GM21423 (cell line): ENCODE results near the gene SPDL1.
"Not testable (repeated sequence)": the region's sequence is repeated elsewhere in the genome, so short reads cannot be mapped to it uniquely, and the experiment has no call there.

ENCODE experiments used
- ATAC-seq: cut with Tn5 transposase; IDR thresholded peaks from one replicate; pipeline ENCODE4 v1.9.1; 2021; ENCODE audit warnings: mild to moderate bottlenecking, moderate library complexity; ENCODE audit not compliant: unreplicated experiment

Gene SPDL1

DNA sequence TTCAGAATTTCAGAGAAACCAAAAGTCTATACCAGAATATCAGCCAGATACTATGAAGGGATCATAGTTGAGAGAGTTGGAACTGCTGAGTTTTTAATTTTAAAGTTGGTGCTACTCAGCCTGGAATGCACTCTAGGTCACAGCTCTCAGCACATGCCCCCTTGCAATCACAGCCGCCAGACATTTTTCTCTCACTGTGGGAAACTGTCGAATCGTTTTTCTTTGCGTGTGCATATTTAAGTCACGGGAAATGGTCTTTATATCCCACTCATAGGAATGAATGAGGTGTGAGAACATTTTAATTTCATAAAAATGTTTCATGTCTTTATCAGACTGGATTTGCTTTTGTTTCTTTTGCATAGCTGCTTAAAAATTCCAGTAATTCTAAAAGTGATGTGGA is 12.2 kb upstream of the SPDL1 start:
- ATAC-seq = no peak

DNA sequence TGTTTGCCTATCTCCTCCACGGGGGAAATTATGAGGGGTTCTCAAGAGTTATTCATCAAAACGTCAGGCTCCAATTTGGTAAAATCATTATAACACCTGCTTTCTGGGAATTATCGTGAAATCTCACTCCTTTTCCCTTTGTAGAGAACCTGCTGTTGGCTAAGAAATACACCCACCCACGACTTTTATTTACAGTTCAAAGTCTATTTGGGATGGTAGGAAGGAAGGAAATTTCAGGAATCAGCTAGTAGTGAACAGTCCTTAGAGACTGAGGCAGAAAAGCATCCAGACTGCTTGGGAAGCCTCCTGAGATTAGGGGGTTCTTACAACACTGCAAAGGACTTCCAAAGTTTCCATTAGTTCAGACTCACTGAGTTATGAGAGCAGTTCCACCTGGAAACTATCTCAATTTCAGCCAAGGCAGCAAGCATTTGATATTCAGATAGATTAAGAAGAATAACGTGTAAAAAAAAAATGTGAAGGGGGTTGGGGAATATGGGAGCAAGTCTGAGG is 9.4 kb upstream of the SPDL1 start:
- ATAC-seq = no peak

DNA sequence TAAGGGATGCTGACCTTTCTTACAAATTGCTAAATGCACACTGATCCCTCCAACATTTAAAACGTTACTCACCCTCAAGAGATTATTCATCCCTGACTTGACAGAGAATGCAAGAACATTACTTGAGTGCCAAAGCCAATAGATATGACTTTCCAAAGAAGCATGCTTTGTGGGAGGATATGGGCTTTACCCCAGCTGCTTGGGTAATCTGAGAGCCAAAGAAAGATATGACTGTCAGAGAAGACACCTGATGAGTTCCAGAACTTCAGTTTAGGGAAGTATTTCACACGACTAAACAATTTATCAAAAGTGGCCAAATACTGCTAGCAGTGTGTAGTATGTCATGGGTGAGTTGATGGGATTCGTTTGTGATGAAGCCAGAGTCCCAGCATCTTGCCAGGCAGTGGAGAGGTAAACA is 7.4 kb upstream of the SPDL1 start:
- no peak for ATAC-seq

DNA sequence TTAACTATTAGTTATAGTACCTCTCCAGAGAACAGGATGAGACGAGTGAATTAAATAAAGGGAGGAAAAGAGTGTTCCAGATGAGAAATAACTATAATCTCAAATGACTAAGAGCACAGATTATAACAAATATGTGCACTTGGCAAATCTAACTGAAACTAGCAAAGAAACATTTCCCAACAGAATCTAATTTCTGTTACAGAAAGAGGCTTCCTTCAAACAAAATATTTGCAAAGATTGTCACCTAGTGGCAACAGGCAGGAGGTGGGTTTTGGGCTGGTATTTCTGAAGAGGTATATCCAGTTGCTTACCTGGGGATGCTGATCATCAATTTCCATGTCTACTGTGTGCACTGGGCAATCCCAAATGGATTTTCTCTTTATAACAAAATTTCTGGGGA is 5.6 kb upstream of the SPDL1 start:
- no peak for ATAC-seq

DNA sequence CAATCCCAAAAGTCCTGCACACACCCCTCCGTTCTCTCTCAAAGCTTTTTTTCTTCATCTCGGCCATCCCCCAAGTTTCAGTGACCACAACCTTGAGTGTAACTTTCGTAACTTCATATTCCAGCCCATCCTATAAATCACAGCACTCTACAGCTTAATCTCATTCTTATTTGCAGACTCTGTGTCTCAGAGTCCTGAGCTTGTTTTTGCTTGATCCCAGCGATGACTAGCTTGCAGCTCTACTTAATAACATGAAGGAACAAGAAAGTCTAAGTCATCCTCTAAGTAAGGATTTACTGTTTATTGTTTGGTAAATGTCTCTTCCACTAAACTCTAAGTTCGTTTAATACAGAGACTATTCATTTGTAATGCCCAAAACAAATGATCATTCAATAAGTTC is 2.6 kb upstream of the SPDL1 start:
- ATAC-seq = no peak

DNA sequence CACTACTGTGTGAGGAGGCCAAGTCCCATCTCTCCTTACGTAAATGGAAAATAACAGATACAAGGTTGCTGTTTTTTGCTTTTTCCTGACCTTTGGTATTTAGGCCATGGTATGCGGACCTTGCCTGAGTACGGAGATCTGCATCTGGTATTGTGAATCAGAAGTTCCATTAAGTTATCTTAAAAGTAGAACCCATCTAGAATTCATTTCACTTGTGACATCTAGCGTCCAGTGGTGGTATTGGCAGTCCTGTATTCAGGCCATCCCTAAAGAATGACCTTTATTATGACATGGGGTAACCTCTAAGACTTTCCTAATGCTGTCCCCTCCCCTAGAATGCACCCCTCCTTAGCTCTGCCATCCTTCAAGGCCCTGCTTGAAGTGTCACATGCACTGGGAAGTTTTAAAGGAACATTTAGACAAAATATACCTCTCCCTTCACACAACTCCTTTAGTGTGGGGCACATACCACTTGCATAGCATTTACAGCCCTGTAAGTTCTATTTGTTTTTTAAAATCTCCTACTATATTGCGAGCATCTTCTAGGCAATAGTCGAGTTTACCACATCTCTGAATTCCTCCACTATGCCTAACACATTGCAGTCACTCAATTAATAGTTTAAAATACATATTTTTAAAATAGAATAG is 1.9 kb upstream of the SPDL1 start:
- peak; percentile 38 for ATAC-seq

DNA sequence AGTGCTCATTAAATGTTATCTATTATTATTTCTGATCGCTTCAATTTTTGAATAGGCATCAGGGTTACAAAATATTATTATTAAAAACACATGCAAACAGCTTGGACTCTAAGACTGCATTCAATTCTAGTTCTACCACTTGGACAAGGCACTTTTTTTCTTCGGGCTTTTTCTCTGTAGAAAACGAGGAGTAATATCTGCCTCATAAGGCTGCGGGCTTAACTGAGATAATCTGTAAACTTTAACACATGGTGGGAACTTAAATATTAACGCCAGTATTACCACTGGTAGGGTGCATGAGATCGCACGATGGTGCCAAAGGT is 511 bp upstream of the SPDL1 start:
- ATAC-seq = peak; percentile 38

DNA sequence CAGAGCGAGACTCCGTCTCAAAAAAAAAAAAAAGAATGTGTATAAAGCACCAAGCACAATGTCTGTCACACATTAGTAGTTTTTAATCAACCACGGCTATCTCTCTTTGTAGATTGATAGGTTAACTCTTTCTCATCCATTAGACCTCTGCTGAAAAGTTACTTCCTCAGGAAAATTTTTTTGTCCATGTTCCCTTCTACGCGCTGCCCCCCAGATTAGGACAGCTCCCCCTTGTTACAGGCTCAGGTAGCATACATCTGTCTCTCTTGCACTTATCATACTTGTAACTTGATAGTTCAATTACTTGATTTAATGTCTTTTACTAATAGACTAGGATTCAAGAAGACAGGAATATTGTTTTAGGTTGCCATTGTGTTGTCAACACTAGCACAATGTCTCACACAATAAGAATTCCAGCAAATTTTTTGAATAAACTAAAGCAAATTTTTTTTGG is 1.5 kb downstream of the SPDL1 start:
- ATAC-seq = no peak

DNA sequence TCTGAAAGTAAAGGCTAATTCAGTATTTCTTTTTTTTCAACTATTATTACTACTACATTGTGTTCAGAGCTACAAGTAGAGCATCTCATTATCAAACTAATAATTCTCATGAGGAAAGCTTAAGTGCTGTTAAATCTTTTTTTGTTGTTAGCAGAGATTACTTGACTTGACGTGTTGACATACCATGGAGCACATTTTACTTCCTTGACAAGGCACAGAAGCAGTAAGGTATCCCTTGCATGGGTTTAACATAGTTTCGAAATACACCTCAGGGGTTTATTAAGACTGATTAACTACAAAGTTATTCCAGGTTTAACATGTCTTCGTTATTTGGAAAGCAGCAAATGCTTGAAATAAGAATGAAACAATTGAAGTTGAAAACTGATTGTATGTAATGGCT is 7.0 kb downstream of the SPDL1 start:
- no peak for ATAC-seq

DNA sequence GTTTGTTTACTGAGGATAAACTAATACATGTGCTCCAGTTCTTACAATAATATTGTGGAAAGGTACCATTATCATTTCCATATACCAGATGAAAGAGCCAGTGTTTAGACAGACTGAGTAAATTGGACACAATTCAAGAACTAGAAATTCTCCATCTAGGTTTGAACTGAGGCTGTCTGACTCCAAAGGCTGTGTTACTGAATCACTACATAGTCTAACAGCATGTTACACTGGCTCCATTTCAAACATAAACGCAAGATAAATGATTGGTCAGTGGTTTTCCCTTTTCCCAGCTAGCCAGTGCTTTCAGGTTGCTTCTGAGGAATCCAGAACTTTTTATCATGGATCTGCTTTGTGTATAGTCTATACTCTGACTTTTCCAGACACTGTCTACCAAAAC is 8.1 kb downstream of the SPDL1 start:
- ATAC-seq = no peak

DNA sequence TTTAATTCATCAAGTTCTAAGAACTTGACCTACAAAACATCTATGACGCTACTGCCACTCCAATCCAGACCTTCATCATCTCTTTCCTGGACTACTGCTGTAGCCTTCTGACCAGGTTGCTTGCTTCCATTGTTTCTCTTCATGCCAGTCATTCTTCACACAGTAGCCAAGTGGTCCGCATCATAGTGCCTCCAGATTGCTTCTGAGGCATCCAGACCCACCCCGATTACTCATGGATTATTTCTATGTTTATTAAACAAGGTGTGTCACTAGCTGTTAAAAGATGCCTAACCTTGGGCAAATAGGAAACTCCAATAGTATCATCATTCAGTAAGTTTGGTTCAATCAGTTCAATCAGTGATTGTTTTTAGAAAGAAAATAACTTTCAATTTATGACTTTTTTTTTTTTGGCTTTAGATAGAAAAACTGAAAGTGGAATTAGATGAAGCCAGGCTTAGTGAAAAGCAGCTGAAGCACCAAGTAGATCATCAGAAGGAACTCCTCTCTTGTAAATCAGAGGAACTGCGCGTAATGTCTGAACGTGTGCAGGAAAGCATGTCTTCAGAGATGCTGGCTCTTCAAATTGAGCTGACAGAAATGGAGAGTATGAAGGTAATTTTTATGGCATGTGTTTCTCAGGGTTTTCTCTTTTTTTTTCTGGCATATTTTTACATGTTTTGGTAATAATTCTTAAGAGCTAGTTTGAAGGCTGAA is 9.5 kb downstream of the SPDL1 start:
- no peak for ATAC-seq

DNA sequence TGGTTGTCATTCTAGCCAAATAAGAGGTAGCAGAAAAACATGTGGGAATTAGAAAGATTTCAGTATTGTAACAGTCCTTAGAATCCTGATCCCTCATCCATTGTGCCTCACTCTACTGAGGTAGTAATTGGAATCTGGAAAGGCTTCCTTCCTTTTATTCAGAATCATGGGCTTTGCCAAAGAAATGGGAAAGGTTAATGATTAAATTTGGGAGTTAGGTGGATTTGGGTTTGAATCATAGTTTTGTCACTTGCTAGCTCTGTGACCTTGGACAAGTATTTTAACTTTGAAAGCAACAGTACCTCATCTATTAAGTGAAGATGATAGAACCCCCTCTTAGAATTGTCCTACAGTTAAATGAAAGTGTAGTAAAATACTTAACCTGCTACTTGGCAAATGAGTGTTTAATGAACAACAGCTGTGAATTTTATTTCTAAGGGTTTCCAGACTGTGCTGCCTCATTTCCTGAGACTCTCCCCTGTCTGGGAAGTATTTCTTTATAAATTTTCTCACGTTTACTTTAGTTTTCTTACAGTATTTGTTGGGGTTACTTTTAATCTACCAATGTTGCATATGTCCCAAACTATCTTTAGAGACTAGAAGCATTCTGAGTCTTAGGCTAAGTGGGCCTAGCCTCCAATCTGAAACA is 11.7 kb downstream of the SPDL1 start:
- no peak for ATAC-seq

DNA sequence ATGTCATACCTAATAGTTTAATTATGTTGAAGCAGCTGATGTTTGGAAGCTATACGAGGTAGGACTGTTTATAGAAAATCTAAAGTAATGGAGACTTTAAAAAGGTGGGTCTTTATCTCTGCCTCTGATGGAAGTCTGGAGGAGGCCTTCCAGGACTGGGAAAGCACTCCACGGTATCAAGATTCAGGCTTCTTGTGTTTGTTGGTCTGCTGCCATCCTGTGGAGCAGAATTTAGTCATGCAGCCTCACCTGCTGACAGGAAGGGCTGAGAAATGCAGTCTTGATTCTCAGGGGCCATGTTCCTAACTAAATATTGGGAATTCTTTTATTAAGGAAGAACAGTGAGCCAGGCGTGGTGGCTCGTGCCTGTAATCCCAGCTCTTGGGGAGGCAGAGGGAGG is 15.9 kb downstream of the SPDL1 start:
- no peak for ATAC-seq

DNA sequence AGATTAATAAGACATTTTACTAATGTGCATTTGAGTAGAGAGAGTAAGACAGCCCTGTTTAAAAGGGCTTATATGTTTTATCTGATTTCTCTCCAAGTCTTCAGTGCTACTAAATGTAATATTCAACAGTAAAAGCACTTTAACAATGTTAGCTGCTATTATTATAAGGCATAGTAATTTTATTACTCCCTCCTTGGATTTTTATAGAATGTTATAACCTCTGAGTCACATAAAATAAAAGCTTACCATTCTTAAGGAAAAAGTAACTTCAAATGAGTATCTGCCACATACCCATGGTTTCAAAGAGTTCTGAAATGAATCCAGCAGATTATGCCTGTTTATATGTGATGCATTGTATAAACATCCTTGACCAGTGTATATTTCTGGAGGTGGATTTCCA is 19.0 kb downstream of the SPDL1 start:
- no peak for ATAC-seq

DNA sequence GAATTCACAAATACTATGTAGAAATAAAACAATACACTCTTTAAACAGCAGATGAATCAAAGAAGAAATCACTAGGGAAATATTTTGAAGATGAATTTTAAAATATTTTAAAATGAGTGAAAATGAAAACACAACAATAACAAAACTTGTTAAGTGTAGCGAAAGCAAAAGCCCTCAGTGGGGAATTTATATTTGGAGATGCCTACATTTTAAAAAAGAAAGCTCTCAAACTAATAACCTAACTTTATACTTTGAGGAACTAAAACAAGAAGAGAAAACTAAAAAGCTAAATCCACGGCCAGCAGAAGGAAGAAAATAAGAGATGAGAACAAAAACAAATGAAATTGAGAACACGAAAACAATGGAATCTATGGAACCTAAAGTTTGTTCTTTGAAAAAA is 22.7 kb downstream of the SPDL1 start:
- no peak for ATAC-seq

DNA sequence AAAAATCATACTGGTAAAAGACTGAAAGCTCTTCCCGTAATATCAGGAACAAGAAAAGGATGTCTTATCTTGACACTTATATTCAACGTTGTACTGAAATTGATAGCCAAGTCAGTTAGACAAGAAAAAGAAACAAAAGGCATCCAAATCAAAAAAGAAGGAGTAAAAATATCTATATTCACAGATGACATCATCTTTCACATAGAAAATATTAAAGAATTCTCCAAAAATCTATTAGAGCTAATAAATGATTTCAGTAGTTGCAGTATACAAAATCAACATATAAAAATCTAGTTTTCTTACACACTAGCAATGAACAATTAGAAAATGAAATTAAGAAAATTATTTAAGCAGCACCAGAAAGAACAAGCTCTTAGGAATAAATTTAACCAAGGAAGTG is 24.3 kb downstream of the SPDL1 start:
- ATAC-seq = no peak

DNA sequence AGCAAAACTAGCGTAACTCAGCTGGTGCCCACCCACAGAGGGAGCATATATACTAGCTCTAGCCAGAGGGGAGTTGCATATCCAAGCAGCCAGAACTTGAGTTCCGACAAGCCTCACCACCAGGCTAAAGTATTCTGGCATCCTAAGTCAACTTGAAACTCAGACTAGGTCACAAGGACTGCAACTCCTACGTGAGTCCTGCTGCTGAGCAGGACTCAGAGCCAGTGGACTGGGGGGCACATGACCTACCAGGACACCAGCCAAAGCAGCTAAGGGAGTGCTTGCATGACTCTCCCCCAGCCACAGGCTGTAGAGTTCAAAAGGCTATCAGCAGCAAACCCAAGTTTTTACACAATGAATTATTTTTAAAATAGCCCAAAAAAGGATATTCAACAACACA is 26.1 kb downstream of the SPDL1 start:
- no peak for ATAC-seq

DNA sequence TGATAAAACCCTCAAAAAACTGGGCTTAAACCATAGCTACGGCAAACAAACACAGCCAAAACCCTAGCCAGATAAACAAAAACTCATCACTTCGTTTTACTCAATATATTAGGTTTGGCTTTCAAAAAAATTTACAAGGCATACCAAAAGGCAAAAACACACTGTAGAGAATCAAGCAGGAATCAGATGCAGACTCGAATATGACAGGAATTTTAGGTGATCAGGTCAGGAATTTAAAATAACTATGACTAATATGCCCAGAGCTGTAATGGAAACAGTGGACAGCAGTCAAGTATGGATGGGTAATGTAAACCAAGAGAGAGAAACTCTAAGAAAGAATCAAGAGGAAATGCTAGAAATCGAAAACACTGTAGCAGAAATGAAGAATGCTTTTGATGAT is 27.0 kb downstream of the SPDL1 start:
- no peak for ATAC-seq

DNA sequence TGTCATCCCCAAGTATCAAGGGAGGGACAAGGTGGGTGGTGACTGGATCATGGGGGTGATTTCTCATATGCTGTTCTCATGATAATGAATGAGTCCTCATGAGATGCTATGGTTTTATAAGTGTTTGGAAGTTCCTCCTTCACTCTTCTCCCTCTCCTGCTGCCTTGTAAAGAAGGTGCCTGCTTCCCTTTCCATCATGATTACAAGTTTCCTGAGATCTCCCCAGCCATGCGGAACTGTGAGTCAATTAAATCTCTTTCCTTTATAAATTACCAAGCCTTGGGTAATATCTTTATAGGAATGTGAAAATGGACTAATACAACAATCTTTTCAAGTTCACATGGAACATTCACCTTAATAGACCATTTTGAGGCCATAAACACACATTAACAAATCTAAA is 32.0 kb downstream of the SPDL1 start:
- no peak for ATAC-seq

DNA sequence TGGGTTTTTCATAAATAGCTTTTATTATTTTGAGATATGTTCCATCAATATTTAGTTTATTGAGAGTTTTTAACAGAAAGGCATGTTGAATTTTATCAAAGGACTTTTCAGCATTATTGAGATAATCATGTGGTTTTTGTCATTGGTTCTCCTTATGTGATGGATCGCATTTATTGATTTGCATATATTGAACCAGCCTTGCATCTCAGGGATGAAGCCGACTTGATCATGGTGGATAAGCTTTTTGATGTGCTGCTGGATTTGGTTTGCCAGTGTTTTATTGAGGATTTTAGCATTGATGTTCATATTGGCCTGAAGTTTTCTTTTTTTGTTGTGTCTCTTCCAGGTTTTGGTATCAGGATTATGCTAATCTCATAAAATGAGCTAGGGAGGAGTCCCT is 40.7 kb downstream of the SPDL1 start:
- not testable (repeated sequence) for ATAC-seq

DNA sequence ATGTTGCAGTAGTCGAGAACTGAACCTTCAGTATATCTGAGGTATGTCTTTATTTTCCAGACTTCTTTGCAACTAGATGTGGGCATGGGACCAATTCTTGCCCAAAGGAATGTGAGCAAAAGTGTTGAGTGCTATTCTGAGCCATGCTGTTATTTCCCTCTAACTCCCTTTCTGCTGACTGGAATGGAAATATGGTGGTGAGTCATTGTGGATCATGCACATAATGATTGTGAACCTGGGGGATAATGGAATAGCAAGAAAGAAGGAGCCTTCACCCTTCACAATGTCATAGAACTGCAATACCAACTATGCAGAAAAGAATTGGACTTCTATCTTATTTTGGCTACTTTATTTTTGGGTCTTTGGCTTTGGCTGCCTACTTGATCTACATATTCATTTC is 43.2 kb downstream of the SPDL1 start:
- no peak for ATAC-seq

DNA sequence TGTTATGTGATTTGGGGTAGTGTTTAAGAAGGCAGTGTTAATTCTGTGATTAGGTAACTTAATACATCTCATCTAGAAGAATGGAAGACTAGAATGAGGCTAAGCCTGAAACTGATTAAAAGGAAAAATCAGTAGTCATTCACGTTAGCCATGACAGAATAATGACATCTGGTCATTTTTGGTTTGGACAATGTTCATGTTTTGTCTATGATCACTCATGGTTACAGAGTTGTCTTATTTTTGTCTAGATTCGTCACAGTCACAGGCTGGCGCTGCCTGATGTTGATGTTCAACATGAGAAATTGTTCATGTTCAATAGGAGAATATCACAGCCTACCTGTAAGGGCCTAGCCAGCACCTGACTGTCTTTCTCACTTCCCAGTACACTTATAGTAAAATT is 44.0 kb downstream of the SPDL1 start:
- ATAC-seq = no peak
